HepG2 (cell line): ENCODE measurements around the gene VCPKMT. TPM values are rescaled to one million over a fixed set of nuclear protein-coding genes. Genes with fewer than 3 reads are reported as not detected.

ENCODE experiments used
- CREB1 ChIP-seq, 2 experiments: fragments of 450-650 bp in 1 of 2; IDR thresholded peaks; 2 replicates each; pipeline ENCODE4 v1.6.1; 2016 to 2017; ENCODE audit warnings: control low read depth in 1 of 2, mild to moderate bottlenecking in 1 of 2, missing compliant biosample characterization in 1 of 2, missing genetic modification characterization in 1 of 2
- ELF3 ChIP-seq: IDR thresholded peaks from 2 replicates; pipeline ENCODE4 v1.6.1; 2016; ENCODE audit warnings: missing genetic modification reagents, missing compliant biosample characterization
- FOXK2 ChIP-seq: fragments of 450-650 bp; IDR thresholded peaks from 2 replicates; pipeline ENCODE4 v1.6.1; 2016
- HOXD1 ChIP-seq: sonication (generic); formaldehyde crosslinking; IDR thresholded peaks from 2 replicates; pipeline ENCODE4 v1.5.0; 2020; ENCODE audit warnings: missing genetic modification reagents
- MAFF ChIP-seq: IDR thresholded peaks from 2 replicates; pipeline ENCODE4 v1.6.1; 2011; ENCODE audit warnings: low read depth, low read length, improper control_type of control experiment
- NPAS2 ChIP-seq: sonication (generic); formaldehyde crosslinking; IDR thresholded peaks from 2 replicates; pipeline ENCODE4 v1.8.0; 2022; ENCODE audit warnings: mild to moderate bottlenecking, missing genetic modification reagents, borderline replicate concordance
- RAD21 ChIP-seq: fragments of 450-650 bp; formaldehyde crosslinking; IDR thresholded peaks from 2 replicates; pipeline ENCODE4 v1.5.0; 2020; ENCODE audit warnings: mild to moderate bottlenecking
- RBM22 ChIP-seq: fragments of 200-400 bp; formaldehyde crosslinking; optimal IDR thresholded peaks from 2 replicates; pipeline ENCODE3; 2017; ENCODE audit warnings: mild to moderate bottlenecking, low read length, moderate library complexity
- RXRA ChIP-seq: sonication (generic); formaldehyde crosslinking; IDR thresholded peaks from 2 replicates; pipeline ENCODE4 v1.5.1; 2020; ENCODE audit warnings: missing genetic modification reagents
- SPEN ChIP-seq: sonication (generic); formaldehyde crosslinking; IDR thresholded peaks from 2 replicates; pipeline ENCODE4 v1.5.1; 2020; ENCODE audit warnings: low read depth, mild to moderate bottlenecking, missing genetic modification reagents
- STAG1 ChIP-seq: sonication (generic); formaldehyde crosslinking; IDR thresholded peaks from 2 replicates; pipeline ENCODE4 v1.4.0; 2020; ENCODE audit warnings: missing genetic modification reagents
- TARDBP ChIP-seq: sonication (generic); formaldehyde crosslinking; IDR thresholded peaks from 2 replicates; pipeline ENCODE4 v1.8.0; 2022; ENCODE audit warnings: mild to moderate bottlenecking, missing genetic modification reagents
- ZBTB1 ChIP-seq: sonication (generic); formaldehyde crosslinking; IDR thresholded peaks from 2 replicates; pipeline ENCODE4 v1.4.0; 2020; ENCODE audit warnings: missing genetic modification reagents, borderline replicate concordance
- ZKSCAN5 ChIP-seq: sonication (generic); formaldehyde crosslinking; IDR thresholded peaks from 2 replicates; pipeline ENCODE4 v1.5.1; 2020; ENCODE audit warnings: mild to moderate bottlenecking, missing genetic modification reagents
- ZNF343 ChIP-seq: sonication (generic); formaldehyde crosslinking; IDR thresholded peaks from 2 replicates; pipeline ENCODE4 v1.4.0; 2020; ENCODE audit warnings: mild to moderate bottlenecking, missing genetic modification reagents
- ZNF367 ChIP-seq: sonication (generic); formaldehyde crosslinking; IDR thresholded peaks from 2 replicates; pipeline ENCODE4 v1.4.0; 2020; ENCODE audit warnings: missing genetic modification reagents, borderline replicate concordance
- ZNF562 ChIP-seq: sonication (generic); formaldehyde crosslinking; IDR thresholded peaks from 2 replicates; pipeline ENCODE4 v1.8.0; 2022; ENCODE audit warnings: missing genetic modification reagents, borderline replicate concordance
- ZNF577 ChIP-seq: sonication (generic); formaldehyde crosslinking; IDR thresholded peaks from 2 replicates; pipeline ENCODE4 v1.4.0; 2020; ENCODE audit warnings: mild to moderate bottlenecking, low read depth, missing genetic modification reagents, borderline replicate concordance
- ZNF724P ChIP-seq: sonication (generic); formaldehyde crosslinking; IDR thresholded peaks from 2 replicates; pipeline ENCODE4 v1.8.0; 2022; ENCODE audit warnings: missing genetic modification reagents, borderline replicate concordance
- polyA plus RNA-seq, 8 experiments: library from polyadenylated mRNA; depleted of rRNA in 3 of 8; stranded (reverse) in 7 of 8; unstranded in 1 of 8; fragments of >200 nt; fragmentation: Illumina TruSeq in 4 of 8; extraction: Trizol in 4 of 8; gene quantifications; 2 replicates each; pipeline versions ENCODE4 v1.2.1 to v1.2.3, GENCODE V29; 2011 to 2016; ENCODE audit warnings: low read depth in 4 of 8, missing spikeins in 1 of 8, mixed read lengths in 1 of 8; ENCODE audit not compliant: insufficient read depth in 1 of 8
- total RNA-seq, 5 experiments: library from RNA; depleted of rRNA; stranded (reverse); fragments of >200 nt; fragmentation: Illumina TruSeq; extraction: Trizol; gene quantifications; 2 replicates each; pipeline ENCODE4 v1.2.3, GENCODE V29; 2016; ENCODE audit warnings: low read depth in 1 of 5
- TF ChIP-seq, protein P1 (sequence below): sonication (generic); formaldehyde crosslinking; IDR thresholded peaks from 2 replicates; pipeline ENCODE4 v1.4.0; 2020; ENCODE audit warnings: mild to moderate bottlenecking, missing genetic modification reagents
- TF ChIP-seq, protein P2 (sequence below): sonication (generic); formaldehyde crosslinking; IDR thresholded peaks from 2 replicates; pipeline ENCODE4 v1.4.0; 2020; ENCODE audit warnings: missing genetic modification reagents
- TF ChIP-seq, protein P3 (sequence below): IDR thresholded peaks from 2 replicates; pipeline ENCODE4 v1.6.1; 2016; ENCODE audit warnings: low read depth, missing genetic modification reagents, missing compliant biosample characterization

Gene VCPKMT
- total and polyA plus RNA-seq, 2 of the 13 experiments (the other 11 are each of a cell fraction or from before 2014, with no cell fraction given) = 3.9 to 5.4 TPM

- TF ChIP-seq RBM22 (peak; percentile 62), ELF3 (CRISPR knock-in tag) (peak; percentile 62), ZKSCAN5 (CRISPR knock-in tag) (no peak), ZNF577 (CRISPR knock-in tag) (no peak), SPEN (CRISPR knock-in tag) (peak; percentile 91), ZNF724P (CRISPR knock-in tag) (peak; percentile 81; the same call in 1 of the 2 replicates), STAG1 (CRISPR knock-in tag) (no peak; the same call in 1 of the 2 replicates), ZNF367 (CRISPR knock-in tag) (no peak), RAD21 (CRISPR knock-in tag) (peak; percentile 44; the same call in 1 of the 2 replicates), HOXD1 (CRISPR knock-in tag) (0 out of 2 replicates have a peak, but pooled peaks have one; percentile 37), MAFF (no peak), FOXK2 (no peak), ZNF562 (CRISPR knock-in tag) (no peak), CREB1 (IDR thresholded peaks at IDR 0.05) (peak; percentile 95), CREB1 (CRISPR knock-in tag; IDR thresholded peaks at IDR 0.05) (peak; percentile 97), TARDBP (CRISPR knock-in tag) (no peak; the same call in 1 of the 2 replicates), NPAS2 (CRISPR knock-in tag) (no peak), RXRA (peak; percentile 58; the same call in 1 of the 2 replicates), ZBTB1 (CRISPR knock-in tag) (no peak), ZNF343 (CRISPR knock-in tag) (no peak)
- TF ChIP-seq, protein P1, sequence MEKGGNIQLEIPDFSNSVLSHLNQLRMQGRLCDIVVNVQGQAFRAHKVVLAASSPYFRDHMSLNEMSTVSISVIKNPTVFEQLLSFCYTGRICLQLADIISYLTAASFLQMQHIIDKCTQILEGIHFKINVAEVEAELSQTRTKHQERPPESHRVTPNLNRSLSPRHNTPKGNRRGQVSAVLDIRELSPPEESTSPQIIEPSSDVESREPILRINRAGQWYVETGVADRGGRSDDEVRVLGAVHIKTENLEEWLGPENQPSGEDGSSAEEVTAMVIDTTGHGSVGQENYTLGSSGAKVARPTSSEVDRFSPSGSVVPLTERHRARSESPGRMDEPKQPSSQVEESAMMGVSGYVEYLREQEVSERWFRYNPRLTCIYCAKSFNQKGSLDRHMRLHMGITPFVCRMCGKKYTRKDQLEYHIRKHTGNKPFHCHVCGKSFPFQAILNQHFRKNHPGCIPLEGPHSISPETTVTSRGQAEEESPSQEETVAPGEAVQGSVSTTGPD (CRISPR knock-in tag) = no peak
- TF ChIP-seq, protein P2, sequence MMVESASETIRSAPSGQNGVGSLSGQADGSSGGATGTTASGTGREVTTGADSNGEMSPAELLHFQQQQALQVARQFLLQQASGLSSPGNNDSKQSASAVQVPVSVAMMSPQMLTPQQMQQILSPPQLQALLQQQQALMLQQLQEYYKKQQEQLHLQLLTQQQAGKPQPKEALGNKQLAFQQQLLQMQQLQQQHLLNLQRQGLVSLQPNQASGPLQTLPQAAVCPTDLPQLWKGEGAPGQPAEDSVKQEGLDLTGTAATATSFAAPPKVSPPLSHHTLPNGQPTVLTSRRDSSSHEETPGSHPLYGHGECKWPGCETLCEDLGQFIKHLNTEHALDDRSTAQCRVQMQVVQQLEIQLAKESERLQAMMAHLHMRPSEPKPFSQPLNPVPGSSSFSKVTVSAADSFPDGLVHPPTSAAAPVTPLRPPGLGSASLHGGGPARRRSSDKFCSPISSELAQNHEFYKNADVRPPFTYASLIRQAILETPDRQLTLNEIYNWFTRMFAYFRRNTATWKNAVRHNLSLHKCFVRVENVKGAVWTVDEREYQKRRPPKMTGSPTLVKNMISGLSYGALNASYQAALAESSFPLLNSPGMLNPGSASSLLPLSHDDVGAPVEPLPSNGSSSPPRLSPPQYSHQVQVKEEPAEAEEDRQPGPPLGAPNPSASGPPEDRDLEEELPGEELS (CRISPR knock-in tag) = peak; percentile 88
- TF ChIP-seq, protein P3, sequence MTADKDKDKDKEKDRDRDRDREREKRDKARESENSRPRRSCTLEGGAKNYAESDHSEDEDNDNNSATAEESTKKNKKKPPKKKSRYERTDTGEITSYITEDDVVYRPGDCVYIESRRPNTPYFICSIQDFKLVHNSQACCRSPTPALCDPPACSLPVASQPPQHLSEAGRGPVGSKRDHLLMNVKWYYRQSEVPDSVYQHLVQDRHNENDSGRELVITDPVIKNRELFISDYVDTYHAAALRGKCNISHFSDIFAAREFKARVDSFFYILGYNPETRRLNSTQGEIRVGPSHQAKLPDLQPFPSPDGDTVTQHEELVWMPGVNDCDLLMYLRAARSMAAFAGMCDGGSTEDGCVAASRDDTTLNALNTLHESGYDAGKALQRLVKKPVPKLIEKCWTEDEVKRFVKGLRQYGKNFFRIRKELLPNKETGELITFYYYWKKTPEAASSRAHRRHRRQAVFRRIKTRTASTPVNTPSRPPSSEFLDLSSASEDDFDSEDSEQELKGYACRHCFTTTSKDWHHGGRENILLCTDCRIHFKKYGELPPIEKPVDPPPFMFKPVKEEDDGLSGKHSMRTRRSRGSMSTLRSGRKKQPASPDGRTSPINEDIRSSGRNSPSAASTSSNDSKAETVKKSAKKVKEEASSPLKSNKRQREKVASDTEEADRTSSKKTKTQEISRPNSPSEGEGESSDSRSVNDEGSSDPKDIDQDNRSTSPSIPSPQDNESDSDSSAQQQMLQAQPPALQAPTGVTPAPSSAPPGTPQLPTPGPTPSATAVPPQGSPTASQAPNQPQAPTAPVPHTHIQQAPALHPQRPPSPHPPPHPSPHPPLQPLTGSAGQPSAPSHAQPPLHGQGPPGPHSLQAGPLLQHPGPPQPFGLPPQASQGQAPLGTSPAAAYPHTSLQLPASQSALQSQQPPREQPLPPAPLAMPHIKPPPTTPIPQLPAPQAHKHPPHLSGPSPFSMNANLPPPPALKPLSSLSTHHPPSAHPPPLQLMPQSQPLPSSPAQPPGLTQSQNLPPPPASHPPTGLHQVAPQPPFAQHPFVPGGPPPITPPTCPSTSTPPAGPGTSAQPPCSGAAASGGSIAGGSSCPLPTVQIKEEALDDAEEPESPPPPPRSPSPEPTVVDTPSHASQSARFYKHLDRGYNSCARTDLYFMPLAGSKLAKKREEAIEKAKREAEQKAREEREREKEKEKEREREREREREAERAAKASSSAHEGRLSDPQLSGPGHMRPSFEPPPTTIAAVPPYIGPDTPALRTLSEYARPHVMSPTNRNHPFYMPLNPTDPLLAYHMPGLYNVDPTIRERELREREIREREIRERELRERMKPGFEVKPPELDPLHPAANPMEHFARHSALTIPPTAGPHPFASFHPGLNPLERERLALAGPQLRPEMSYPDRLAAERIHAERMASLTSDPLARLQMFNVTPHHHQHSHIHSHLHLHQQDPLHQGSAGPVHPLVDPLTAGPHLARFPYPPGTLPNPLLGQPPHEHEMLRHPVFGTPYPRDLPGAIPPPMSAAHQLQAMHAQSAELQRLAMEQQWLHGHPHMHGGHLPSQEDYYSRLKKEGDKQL (CRISPR knock-in tag) = no peak
These were observed at the start of gene VCPKMT (continued) for GRCh38 chr14:50116181-50116956.
